ENCODE data around the gene SERPINH1. TPM values are rescaled to one million over a fixed set of nuclear protein-coding genes. Genes with fewer than 3 reads are reported as not detected.

The SERPINH1 gene
- total and polyA plus RNA-seq, 2 of the 13 experiments (the other 11 are each of a cell fraction or from before 2014, with no cell fraction given) = 83.6 to 83.8 TPM

- no peak for DNase-seq (ENCODE audit: low spot score)
- Histone ChIP-seq H3K79me2 (ENCODE audit: insufficient read depth, low read length) (no peaks in the 10 kb centered on the region), H3K4me2 (ENCODE audit: low read depth, low read length) (no peak overlapping the region), H4K20me1 (ENCODE audit: insufficient read depth, low read length) (no peaks in the 10 kb centered on the region), H3K36me3 (replicated peaks in 1 of 2; ENCODE audit: control insufficient read depth in 1 of 2, insufficient read depth in 2 of 2, low read length in 2 of 2) (no peaks in the 10 kb centered on the region), H3K4me1 (ENCODE audit: insufficient read depth, low read length) (peaks cover 30% of the 10 kb centered on the region), H3K27me3 (ENCODE audit: control insufficient read depth in 1 of 2, insufficient read depth in 2 of 2, low read length in 2 of 2) (peaks cover 4 to 42% of the 10 kb centered on the region in 2 experiments), H3K4me3 (replicated peaks in 1 of 3; ENCODE audit: insufficient read depth in 1 of 3, low read depth in 2 of 3, low read length in 3 of 3) (no peak overlapping the region), H3K9me3 (ENCODE audit: low read length) (no peaks in the 10 kb centered on the region), H3K27ac (ENCODE audit: extremely low read length, insufficient read depth, low read length) (no peak overlapping the region), H3K9ac (ENCODE audit: insufficient read depth, low read depth, low read length) (no peak overlapping the region), H2AFZ (ENCODE audit: low read length) (no peak overlapping the region)
- TF ChIP-seq THAP9 (CRISPR knock-in tag; IDR thresholded peaks at IDR 0.05; ENCODE audit: borderline replicate concordance) = peak; percentile 77; the same call in 1 of the 2 replicates
- TF ChIP-seq POLR2A (IDR thresholded peaks at IDR 0.05; ENCODE audit: insufficient read depth in 1 of 2, low read depth in 2 of 2, low read length in 2 of 2) = no peak
- peak; percentile 59 for TF ChIP-seq TEAD3 (CRISPR knock-in tag; optimal IDR thresholded peaks at IDR 0.05; ENCODE audit: borderline replicate concordance)
- no peak for TF ChIP-seq ZNF790 (CRISPR knock-in tag; IDR thresholded peaks at IDR 0.05; ENCODE audit: borderline replicate concordance)
- no peak for TF ChIP-seq HCFC1 (IDR thresholded peaks at IDR 0.05; ENCODE audit: low read depth, low read length)
- TF ChIP-seq CREB1 (IDR thresholded peaks at IDR 0.05) = 0 out of 2 replicates have a peak, but pooled peaks have one; percentile 43
- no peak for TF ChIP-seq CREB1 (CRISPR knock-in tag; IDR thresholded peaks at IDR 0.05)
- ChIA-PET POLR2A (interaction anchor here (1.3 kb wide), 1 partner anchor 21 kb away, joined by 6 read pairs; no protein-coding TSS in a partner anchor), CTCF (ENCODE audit: low intra/inter-chr PET ratio, low total read pairs) (no interaction called here)
- FAIRE-seq = no peak
- 44% methylated on average over 4 of the region's 4 CpGs for whole genome bisulfite sequencing (ENCODE audit: low lambda C conversion rate)
- intact Hi-C loops (cut with micrococcal nuclease; ENCODE audit: unreplicated experiment) (no loop called here), in situ Hi-C loops (cut with HindIII; ENCODE audit: extremely low pct_ligation_motif_present, low pct_unique_long_range_greater_than_20kb) (loop anchor here (5.0 kb wide), 1 partner anchor 36 kb away; no protein-coding TSS in a partner anchor)
- ATAC-seq = no peak
- BruUV-seq (replicated peaks) = no TSS peak
These were observed 20.6 kb upstream of the SERPINH1 start for GRCh38 chr11:75541193-75542087.

Data from HepG2 (cell line).